Inferior parietal cortex (tissue), 1 donor: ENCODE data around the gene TENM4.
A peak's percentile ranks its signal among the peaks of the same experiment; 100 is the strongest.

Experiments used
- DNase-seq: peaks from one replicate; pipeline ENCODE4 v3.0.0-alpha.2; 2016; ENCODE audit errors: extremely low spot score

The TENM4 gene

DNA sequence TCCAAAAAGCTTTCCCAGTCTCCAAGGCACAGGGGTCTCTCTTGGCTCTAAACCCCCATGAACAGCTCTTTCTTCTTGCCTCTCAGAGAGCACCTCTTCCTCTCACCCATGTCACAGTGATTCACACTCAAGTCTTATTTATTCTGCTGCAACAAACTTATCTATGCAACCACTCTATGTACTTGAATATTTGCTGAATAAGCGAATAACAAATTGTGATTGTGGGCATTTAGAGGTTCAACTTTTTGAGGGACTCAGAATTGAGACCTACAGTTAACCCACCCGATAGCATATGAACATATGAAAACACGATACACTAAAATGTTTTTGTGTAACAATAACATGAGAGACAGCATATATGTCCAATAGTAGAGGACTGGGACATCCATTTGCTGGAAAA lies 729.1 kb downstream of the TENM4 start:
- no peak for DNase-seq

DNA sequence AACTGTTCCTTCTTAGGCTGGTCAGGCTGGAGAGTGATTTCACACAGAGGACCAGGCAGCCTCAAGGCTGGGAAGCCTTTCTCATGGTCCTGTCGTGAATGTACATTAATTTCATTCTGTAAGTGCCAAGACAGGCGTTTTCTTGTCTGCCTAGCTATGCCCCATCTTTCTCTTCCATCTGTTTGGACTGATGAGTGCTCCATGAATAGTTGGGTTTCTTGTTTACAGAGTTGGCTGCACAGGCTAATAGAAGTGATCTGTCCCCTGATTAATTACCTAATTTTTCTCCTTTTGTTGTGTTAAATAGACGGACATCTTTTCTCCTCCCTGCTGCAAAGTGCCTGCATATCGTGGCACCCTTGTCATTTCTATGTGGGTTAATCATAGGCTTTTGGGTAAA lies 730.4 kb downstream of the TENM4 start:
- no peak for DNase-seq

DNA sequence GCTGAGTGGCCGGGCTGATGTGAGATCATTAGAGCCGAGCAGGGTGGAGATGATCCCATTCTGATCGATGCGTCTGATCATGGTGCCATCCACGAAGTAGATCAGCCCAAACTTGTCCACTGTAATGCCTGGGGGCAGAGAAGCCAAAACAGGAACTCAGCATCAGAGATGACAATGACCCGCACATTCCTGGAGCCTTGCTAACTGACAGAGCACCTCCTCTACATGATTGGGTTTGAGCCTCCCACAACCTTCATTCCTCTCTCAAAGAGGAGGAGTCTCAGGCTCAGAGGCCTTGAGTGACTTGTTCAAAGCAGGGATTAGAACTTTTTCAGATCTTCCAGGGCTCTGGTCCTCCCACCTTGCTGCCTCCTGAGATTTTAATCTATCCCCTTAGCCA lies 732.4 kb downstream of the TENM4 start:
- no peak for DNase-seq

DNA sequence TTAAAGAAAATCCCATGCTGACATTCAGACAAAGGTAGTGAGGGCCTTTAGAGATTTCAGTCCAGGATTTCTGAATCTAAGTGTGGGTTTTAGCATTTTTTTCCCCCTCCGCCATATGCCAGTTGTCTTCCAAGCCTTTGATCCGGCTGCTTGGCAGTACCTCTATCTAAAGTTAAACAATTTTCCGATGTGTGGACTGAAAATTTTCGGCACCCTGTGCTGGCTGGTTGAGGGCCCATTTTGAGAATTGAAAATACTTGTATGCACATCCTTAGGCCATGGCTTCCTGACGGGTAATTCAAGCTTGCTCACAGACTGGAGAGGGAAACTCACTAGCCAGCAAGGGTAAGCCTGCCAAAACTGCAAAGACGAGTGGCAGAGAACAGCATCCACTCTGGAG lies 734.3 kb downstream of the TENM4 start:
- no peak for DNase-seq

DNA sequence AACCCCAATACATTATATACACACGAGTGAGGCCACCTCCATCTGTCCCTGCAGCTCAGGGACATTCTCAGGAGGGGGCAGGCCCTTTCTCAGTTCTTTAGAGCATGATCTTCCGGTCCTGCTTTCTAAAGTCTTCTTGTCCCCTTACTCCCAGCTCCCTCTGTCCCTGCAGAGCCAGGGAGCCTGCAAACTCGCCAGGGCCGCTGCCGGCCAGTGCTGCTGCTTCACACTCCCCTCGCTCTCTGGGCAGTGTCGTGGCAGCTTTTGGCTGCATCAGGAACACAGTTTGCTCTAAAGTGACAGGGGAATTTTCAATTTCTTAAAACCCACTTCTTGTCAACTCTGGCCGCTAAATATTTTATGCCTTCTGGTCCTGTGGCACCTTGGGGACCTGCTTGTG lies 736.0 kb downstream of the TENM4 start:
- DNase-seq: no peak

DNA sequence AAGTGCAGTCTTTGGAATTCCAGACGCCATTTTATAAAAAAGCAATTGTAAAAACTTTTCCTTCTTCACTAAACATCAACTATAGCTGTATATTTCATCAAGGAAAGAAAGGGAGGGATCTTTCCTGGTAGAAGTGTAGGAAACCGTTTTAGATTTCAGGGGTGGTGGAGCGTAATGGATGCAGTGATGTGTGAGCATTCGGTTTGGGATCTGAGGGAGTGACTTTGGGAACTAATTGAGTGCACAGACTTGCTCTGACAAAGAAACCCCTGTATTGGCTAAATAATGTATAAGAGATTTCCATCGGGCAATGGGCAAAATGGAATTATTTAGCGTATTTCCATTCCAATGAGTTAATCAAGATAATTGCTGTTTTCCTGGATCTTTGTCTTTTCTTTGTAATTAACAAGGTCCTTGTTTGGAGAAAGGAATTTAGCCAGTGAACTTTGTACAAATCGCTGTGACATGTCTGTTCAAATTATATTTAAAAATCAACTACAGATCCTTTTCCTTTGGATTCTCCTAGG lies 741.2 kb downstream of the TENM4 start:
- no peak for DNase-seq

DNA sequence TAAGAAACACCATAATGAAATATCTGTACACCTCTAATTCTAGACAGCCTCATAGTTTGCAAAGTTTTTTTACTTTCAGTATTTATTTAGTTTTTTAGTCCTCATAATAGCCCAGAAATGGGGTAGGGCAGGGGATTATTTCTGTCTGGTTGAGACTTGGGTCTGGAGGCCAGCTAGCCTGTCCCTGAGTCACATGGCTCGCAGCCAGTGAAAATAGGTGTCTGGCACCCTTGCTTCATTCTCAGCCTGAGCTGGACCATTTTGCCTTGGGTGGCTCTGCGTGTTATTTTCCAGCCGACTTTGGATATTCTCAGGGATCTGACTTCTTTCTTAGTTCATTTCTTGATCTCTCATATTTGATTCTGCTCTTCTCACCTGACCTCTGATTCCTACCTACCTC lies 742.2 kb downstream of the TENM4 start:
- no peak for DNase-seq

DNA sequence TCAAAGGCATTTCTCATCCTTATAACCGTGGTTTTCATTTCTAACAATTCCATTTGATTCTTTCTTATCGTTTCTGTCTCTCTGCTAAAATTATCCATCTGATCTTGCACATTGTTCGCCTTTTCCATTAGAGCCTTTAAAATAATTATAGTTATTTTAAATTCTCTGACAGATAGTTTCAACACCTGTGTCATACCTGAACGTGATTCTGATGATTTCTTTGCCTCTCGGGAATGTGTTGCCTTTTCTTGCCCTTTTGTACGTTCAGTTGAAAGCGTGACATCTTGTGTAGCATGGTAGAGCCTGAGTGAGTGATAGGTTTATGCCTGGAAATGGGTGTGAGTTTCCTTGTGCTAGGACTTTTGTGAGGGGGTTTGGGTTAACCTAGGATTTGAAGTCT lies 744.7 kb downstream of the TENM4 start:
- DNase-seq: no peak

DNA sequence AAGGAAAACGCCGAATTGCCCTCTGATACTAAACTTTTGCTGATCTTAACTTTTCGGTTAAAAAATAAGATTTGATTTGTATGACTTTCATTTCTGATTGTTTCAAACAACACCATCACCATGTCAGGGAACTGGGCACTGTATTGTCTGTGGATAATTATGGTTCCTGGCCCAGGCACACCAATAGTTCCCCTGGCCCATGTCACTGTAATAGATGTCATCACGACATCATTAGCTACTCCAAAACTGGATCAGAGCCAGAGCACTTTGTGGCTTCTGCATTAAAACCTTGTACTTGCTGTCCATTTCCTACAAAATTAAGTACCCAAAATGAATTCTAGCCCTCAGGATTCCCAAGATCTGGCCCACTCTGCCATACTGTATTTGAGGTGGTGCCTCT lies 746.7 kb downstream of the TENM4 start:
- no peak for DNase-seq

DNA sequence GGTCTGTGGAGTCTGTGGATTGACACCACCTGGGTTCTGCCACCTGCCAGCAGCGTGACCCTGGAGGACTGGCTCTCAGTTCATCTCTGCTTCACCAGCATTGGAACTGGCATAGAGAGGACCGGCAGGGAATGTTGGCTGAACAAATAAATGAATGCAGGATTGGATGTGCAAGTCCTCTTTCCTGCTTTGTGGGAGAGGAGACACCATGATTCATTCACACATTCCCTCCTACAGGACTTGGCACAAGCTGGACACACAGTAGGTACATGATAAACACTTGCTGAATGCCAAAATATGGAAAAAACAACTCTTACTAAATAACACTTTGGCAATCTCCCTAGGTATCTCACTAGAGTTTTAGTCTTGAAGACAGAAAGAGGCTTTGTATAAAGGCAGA lies 749.6 kb downstream of the TENM4 start:
- peak; percentile 53 for DNase-seq

DNA sequence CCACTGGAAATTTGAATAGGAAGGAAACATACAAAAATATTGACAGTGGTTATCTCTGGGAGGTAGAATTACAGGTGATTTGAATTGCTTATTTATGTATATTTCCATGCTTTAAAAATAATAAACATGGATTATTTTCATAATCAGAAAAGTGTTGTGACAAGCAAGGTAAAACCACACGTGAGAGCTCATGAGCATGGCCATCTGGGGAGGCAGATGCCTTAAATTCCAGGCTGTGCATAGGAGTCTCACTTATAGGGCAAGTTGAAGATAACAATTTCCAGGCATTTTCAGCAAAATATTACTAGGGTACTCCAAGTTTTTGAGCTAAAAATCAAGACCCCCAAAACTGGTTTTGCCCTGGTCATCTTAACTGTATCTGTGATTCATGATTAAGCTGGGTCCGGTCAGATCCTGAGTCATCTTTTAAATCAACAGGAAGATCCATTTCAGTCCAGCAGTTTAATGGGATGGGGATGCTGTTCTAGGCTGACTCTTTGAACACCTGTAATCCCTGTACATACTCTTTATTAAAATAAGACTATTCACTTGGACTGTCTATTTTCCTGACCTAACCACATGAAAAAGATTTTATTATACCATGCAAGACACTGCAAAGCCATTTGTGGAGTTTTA lies 750.4 kb downstream of the TENM4 start:
- no peak for DNase-seq

DNA sequence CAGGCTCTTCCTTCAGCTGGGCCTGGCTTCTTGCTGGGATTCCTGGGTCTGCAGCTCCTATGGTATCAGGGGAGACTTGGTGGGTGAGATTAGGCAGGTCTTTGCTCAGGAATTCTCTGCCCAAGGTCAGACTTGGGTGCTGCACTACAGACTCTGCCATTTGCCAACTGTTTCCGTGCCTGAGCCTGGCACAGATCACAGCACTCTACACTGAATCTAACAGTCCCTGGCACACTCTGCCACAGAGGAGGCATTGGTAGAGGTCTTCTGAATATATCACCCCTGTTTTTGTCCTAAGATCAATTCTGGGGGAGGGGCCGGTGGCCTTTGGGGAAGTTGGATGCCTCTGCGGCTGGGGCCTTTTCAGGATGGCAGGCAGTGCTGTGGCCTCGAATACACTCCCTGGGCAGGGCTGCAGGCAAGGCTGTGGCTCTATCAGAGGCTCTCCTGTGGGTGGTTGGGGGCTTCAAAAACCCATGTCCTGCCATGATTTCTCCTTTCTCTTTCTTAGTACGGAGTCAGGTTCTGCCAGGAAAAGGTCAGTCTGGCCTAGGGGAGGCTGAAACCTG lies 751.2 kb downstream of the TENM4 start:
- DNase-seq: no peak

DNA sequence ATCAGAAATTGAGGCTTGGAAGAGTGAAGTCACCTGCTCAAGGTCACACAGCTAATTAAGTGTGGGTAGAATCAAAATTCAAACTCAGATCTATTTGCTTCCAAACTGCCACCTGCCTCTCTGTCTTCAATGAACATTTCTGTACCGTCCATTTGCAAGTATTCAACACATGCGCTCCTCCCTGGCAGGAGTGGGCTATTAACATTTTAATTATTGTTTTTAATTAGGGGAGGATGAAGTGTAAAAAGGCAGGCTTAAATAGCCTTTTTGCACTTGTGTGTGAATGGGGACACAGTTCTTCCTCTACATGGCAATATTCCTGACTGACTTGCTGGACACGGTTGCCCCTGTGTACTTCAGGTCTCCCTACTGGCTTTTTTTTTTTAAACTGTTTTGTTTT lies 751.7 kb downstream of the TENM4 start:
- DNase-seq: no peak

DNA sequence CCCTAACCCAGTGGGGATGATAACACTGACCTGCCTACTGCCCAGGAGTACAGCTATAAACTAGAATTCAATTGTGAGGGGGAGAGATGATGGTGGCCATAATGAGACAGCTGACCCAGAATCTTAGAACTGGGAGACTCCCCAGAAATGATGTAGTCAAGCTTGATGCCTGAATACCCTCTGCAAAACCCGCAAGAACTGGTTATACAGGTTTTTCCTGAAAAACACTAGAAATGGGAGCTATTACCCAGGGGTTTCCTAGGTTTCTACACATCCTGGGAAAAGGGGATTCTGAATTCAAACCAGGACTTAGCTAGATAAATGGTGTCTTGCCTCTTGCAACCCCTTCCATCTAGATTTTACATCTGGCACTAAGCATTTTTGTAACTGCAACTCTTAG lies 752.4 kb downstream of the TENM4 start:
- DNase-seq: no peak

DNA sequence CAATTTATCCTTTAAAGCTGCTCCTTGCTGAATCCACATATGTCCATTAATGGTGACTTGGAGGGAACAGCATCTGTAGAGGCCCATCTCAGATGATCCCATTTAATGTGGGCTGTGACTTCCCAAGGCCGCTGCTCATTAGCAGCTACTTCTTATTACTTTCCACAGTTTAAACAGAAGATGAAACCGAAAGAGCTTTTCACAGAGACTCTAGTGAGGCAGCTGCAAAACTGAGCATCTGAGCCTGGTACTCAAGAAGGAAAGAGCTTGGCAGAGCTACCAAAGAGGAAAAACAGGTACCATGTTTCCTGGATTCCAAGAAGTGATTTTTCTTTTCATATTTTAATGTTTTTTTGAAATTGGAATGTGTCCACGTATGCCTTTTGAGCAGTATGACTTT lies 755.7 kb downstream of the TENM4 start:
- DNase-seq: no peak

DNA sequence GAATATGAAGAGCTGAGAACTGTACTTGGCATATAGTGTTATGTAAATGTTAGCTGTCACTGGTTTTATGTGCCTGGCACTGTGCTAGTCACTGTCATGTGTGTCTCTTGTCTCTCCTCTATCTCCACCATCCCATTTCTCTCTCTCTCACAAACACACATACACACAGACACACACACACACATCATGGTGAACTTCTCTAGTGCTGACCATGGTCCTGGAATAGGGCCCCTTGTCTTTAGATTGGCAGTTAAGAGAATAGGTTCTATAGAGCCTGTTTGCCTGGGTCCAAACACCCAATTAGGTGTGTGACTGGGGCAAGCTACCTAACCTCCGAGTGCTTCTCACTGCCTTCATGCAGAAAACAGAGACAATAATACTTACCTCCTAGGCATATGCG lies 756.5 kb downstream of the TENM4 start:
- no peak for DNase-seq

DNA sequence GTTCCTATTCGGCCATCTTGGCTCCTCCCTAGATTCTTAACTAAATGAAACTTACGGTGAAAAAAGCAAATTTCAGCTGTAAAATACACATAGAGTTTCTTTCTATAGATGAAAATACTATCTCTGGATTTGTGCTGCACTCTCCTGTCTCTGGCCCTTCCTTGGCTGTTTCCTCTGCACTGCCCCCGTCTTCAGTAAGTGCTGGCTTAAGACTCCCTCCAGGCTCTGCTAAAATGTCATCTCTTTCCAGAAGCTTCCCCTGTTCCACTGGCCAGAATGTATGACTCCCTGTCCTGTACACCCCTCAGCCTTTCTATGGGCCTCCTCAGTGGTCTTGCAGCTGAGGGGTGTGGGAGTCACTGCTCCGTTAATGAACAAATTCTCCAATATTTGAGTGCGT lies 757.1 kb downstream of the TENM4 start:
- DNase-seq: no peak

DNA sequence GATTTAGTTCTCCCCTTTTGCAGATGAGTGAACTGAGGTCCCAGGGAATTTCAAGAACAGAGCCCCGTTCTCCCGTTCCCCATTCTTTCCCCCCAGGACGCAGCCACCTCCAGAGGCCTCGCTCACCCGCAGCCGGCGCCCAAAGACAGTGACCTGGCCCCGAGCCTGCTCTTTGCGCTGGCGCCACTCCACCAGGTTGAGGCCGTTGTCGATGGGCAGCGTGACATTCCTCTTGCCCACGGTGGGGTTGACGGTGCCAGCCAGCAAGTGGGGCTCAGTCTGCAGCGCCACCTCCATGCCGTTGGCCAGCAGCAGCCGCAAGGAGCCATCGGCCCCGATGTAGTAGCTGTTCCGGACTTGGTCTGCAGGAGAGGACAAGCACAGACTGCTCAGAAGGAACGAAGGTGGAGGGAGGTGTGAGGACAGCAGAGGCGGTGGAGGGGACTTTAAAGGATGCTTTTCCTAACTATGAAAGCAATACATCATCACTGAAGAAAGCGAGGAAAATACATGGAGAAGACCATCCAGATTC lies 764.7 kb downstream of the TENM4 start:
- DNase-seq: no peak

DNA sequence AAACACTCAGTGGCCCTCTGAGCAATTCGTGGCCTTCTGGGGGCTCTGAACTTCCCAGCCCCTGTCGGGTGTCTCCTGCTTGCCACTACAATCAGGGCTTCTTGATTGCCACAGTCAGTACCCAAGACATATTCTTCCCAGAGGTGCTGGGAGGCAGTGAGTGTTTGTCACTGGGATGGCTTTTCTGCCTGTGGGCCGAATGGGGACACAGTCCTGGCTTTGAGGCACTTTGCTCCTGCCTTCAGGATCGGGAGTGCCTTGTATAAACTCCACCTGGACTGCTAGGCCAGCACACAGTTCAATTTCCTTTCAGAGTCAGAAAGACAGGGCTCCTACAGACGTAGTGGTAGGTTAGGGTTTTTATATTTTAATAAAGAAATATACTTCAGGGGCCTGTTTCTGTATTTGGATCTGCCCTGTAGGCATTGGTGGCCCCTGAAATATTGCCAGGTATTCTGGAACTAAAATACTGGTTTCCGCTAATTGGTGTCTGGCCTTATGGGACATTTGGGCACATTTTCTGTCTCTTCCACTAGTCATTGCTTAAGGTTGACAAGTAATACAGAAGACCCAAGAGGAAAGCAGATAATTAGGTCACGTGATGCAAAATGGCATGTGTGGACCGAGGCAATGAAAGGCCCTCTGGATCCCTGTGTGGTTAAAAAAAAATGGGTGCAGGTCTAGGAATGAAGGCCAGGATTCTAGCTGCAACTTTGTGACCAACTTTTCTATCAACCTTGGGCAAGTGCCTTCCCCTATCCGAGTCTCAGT lies 767.8 kb downstream of the TENM4 start:
- DNase-seq: no peak

DNA sequence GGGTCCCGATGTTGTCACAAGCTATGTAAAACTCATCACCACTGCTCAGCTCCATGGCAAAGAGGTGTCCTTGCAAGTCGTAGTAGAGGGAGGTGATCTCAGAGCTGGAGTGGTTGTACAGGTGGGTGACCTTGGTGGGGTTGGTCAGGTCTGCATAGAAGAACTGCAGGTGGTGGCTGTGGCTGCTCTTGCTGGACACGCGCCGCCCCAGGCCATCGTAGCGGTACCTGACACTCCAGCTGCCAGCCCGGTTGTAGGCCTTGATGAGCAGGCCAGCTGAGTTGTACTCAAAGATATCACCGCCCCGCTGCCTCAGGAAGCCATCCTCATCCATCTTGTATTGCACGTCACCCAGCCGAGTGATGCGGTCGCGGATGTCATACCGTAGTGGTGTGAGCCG lies 771.6 kb downstream of the TENM4 start:
- DNase-seq: no peak

DNA sequence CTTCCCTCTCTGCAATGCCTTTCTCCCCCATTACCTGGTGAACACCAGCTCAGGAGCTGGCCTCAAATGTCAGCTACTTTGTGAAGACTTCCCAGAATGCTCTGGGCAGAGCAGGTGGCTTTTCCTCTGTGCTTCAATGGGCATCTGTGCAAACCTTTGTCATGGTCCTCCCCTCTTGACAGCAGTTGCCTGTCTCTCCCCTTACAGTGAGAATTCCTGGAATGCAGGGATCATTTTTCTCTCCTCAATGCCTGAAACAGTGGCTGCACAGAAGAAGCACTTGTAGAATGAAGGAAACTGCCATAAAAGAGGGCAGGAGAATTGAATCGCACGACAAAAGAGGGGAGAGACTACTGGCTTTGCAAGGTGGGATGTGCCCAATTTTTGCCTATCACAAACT lies 773.4 kb downstream of the TENM4 start:
- no peak for DNase-seq

DNA sequence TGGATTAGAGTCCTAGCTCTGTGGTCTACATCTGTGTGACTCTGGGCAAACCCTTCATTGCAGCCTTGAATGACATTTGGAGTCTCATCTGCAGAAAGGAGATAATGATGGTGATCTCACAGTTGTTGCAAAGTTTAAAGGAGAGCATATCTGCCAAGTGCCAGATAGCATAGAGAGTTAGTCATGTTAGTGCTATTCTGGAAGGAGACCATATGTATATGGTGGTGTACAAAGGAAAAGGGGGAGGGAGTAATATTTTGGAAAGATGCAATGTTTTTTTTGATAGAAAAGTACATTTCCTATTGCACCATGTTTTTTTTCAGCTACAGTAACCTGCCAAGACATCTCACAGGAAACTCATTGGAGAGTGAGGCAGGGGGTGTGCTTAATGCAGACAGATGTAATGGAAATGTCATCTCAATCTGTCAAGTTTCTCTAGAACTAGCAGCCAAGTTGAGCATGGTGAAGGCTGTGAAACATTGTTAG lies 774.1 kb downstream of the TENM4 start:
- peak; percentile 56 for DNase-seq

DNA sequence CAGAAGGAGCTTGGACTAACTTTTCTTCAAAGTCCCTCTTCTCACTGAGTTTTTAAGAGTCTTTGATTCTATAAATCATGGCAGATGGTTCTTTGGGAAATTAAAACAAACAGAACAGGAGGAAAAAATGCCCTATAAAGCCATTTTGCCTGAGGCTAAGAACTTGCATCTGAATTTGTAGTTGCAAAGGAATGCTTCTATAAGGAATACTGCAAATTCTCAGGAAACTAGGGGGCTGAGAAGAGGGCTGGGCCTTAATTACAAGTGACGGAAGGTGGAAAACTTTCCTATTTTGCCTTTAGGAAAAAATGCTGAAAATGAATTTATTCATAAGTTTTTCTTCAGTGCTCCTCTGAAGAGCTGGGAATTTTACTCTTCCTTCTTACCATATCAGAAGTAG lies 776.2 kb downstream of the TENM4 start:
- DNase-seq: no peak
